ENCODE data around the gene PML.

PML gene

DNA sequence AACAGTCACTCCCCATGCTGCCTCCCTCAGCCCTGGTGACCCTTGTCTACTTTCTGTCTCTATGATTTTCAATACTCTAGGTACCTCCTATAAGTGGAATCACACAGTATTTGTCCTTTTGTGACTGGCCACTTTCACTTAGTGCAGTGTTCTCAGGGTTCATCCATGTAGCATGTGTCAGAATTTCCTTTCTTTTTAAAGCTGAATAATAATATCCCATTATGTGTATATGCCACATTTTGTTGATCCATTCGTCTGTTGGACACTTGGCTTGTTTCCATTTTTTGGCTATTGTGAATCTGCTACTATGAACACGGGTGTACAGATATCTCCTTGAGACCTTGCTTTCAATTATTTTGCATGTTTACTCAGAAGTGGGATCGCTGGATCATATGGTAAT, 34.1 kb downstream of the PML start:
- no peak for DNase-seq (ENCODE audit: low read depth in 1 of 2, low spot score in 1 of 2)
- TF ChIP-seq, protein P1, sequence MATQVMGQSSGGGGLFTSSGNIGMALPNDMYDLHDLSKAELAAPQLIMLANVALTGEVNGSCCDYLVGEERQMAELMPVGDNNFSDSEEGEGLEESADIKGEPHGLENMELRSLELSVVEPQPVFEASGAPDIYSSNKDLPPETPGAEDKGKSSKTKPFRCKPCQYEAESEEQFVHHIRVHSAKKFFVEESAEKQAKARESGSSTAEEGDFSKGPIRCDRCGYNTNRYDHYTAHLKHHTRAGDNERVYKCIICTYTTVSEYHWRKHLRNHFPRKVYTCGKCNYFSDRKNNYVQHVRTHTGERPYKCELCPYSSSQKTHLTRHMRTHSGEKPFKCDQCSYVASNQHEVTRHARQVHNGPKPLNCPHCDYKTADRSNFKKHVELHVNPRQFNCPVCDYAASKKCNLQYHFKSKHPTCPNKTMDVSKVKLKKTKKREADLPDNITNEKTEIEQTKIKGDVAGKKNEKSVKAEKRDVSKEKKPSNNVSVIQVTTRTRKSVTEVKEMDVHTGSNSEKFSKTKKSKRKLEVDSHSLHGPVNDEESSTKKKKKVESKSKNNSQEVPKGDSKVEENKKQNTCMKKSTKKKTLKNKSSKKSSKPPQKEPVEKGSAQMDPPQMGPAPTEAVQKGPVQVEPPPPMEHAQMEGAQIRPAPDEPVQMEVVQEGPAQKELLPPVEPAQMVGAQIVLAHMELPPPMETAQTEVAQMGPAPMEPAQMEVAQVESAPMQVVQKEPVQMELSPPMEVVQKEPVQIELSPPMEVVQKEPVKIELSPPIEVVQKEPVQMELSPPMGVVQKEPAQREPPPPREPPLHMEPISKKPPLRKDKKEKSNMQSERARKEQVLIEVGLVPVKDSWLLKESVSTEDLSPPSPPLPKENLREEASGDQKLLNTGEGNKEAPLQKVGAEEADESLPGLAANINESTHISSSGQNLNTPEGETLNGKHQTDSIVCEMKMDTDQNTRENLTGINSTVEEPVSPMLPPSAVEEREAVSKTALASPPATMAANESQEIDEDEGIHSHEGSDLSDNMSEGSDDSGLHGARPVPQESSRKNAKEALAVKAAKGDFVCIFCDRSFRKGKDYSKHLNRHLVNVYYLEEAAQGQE (IDR thresholded peaks at IDR 0.05; ENCODE audit: insufficient replicate concordance, low read depth), result no peak
- TF ChIP-seq SPI1 (IDR thresholded peaks at IDR 0.05; ENCODE audit: borderline replicate concordance, low read depth) (no peak), POLR2AphosphoS5 (IDR thresholded peaks at IDR 0.05; ENCODE audit: low read depth) (no peak), GABPA (IDR thresholded peaks at IDR 0.05; ENCODE audit: low read depth) (no peak)
- TF ChIP-seq, protein P2, sequence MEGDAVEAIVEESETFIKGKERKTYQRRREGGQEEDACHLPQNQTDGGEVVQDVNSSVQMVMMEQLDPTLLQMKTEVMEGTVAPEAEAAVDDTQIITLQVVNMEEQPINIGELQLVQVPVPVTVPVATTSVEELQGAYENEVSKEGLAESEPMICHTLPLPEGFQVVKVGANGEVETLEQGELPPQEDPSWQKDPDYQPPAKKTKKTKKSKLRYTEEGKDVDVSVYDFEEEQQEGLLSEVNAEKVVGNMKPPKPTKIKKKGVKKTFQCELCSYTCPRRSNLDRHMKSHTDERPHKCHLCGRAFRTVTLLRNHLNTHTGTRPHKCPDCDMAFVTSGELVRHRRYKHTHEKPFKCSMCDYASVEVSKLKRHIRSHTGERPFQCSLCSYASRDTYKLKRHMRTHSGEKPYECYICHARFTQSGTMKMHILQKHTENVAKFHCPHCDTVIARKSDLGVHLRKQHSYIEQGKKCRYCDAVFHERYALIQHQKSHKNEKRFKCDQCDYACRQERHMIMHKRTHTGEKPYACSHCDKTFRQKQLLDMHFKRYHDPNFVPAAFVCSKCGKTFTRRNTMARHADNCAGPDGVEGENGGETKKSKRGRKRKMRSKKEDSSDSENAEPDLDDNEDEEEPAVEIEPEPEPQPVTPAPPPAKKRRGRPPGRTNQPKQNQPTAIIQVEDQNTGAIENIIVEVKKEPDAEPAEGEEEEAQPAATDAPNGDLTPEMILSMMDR (IDR thresholded peaks at IDR 0.05; ENCODE audit: insufficient read depth, low read length), result no peak
- Histone ChIP-seq H3K27me3 (ENCODE audit: insufficient read depth, poor library complexity, severe bottlenecking) (no peaks in the 10 kb centered on the region), H3K27ac (replicated peaks) (no peak overlapping the region), H3K4me3 (replicated peaks; ENCODE audit: insufficient read depth, low read length) (no peak overlapping the region)

DNA sequence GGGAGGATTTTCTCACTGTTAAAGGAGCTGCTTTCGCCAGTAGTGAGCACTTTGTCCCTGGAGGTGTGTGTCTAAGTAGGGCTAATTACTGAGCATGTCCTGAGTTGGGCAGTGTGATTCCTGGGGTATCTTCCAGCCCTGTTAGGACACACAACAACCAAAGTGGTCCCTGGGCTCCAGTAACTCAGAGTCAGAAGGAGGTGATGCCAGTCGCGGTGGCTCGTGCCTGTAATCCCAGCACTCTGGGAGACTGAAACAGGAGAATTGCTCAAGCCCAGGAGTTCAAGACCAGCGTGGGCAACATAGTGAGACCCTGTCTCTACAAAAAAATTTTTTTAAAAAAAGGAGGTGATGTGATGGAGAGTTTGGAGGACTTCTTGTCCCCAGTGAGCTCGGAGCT, 37.5 kb downstream of the PML start:
- no peak for TF ChIP-seq GABPA (IDR thresholded peaks at IDR 0.05; ENCODE audit: low read depth)
- TF ChIP-seq, protein P2 (IDR thresholded peaks at IDR 0.05; ENCODE audit: insufficient read depth, low read length), result no peak
- TF ChIP-seq, protein P1 (IDR thresholded peaks at IDR 0.05; ENCODE audit: insufficient replicate concordance, low read depth), result no peak
- no peak for TF ChIP-seq POLR2AphosphoS5 (IDR thresholded peaks at IDR 0.05; ENCODE audit: low read depth)
- TF ChIP-seq SPI1 (IDR thresholded peaks at IDR 0.05; ENCODE audit: borderline replicate concordance, low read depth), result no peak
- H3K4me3 ChIP-seq (replicated peaks; ENCODE audit: insufficient read depth, low read length), result no peak overlapping the region
- no peaks in the 10 kb centered on the region for H3K27me3 ChIP-seq (ENCODE audit: insufficient read depth, poor library complexity, severe bottlenecking)

DNA sequence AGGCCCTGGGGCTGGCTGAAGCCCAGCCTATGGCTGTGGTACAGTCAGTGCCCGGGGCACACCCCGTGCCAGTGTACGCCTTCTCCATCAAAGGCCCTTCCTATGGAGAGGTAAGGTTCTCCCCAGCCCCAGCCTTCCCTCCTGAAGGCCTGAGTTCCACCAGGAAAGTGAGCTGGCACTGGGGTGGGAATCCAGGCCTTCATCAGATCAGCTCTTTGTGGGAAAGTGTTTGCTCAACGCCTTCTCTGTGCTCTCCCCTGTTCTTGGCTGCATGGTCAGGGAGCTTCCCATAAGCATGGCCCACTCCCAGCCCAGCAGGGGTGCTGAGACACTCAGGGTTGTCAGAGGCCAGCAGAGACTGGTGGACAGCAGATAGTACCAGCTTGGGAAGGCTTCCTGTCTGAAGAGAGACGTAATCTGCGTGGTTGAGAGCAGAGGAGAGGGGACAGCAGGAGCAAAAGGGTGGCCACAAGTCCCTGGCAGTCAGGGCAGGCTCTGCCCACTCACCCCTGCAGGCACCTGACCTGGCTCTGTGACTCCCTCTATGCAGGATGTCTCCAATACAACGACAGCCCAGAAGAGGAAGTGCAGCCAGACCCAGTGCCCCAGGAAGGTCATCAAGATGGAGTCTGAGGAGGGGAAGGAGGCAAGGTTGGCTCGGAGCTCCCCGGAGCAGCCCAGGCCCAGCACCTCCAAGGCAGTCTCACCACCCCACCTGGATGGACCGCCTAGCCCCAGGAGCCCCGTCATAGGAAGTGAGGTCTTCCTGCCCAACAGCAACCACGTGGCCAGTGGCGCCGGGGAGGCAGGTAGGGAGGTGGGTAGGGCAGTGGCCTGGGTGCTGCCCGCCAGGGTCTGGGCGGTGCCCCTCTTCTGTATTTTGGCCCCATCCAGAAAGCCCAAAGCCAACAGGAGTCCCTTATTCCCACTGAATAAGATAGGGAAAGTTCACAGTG, 38.4 kb downstream of the PML start:
- H3K4me3 ChIP-seq (replicated peaks; ENCODE audit: insufficient read depth, low read length), result no peak overlapping the region
- peak overlapping the region; percentile 41 for H3K27ac ChIP-seq (replicated peaks)
- no peaks in the 10 kb centered on the region for H3K27me3 ChIP-seq (ENCODE audit: insufficient read depth, poor library complexity, severe bottlenecking)
- DNase-seq (ENCODE audit: low read depth in 1 of 2, low spot score in 1 of 2), result peak; percentile 67 to 69
- TF ChIP-seq GABPA (IDR thresholded peaks at IDR 0.05; ENCODE audit: low read depth) (no peak), SPI1 (IDR thresholded peaks at IDR 0.05; ENCODE audit: borderline replicate concordance, low read depth) (peak; percentile 94), POLR2AphosphoS5 (IDR thresholded peaks at IDR 0.05; ENCODE audit: low read depth) (0 out of 2 replicates have a peak, but pooled peaks have one; percentile 44)
- TF ChIP-seq, protein P1 (IDR thresholded peaks at IDR 0.05; ENCODE audit: insufficient replicate concordance, low read depth), result no peak
- TF ChIP-seq, protein P2 (IDR thresholded peaks at IDR 0.05; ENCODE audit: insufficient read depth, low read length), result no peak

More for the DNA sequence above, 37.5 kb downstream of the PML start:
- H3K27ac ChIP-seq (replicated peaks), result no peak overlapping the region
- no peak for DNase-seq (ENCODE audit: low read depth in 1 of 2, low spot score in 1 of 2)
